ENCODE data around the gene C19orf12.

DNA sequence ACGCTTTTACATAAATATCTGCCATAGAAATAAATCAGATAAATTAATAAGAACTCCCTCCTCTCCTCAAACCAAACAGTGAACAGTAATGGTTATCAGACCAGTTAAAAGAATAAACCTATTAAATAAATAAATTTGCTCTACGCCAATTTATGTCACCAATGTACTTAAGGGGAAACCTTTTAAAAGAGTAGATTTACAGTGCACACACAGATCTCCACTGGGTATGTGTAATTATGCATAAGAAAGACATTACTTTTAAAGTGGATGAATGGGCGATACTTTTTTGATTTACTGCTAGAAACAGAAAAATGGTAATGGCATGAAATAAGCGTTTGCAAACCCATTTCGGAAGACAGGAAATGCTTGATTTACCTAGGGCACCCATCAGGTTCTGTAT is 34.9 kb upstream of the C19orf12 start:
- TF ChIP-seq CTCF (IDR thresholded peaks at IDR 0.05; ENCODE audit: insufficient read depth, low read length, poor library complexity, severe bottlenecking): no peak
- no peak for TF ChIP-seq EZH2phosphoT487 (conservative IDR thresholded peaks at IDR 0.05; ENCODE audit: low read length)
